Caki2 (cell line): ENCODE results near the gene TFAP2A. TPM values are rescaled to one million over a fixed set of nuclear protein-coding genes. Genes with fewer than 3 reads are reported as not detected.

Experiments
- DNase-seq: peaks from one replicate; pipeline ENCODE4 v3.0.0-alpha.2; 2015; ENCODE audit warnings: low read depth
- in situ Hi-C: cut with HindIII; loops from 2 replicates; pipeline ENCODE4 v1.10.0; 2016; ENCODE audit warnings: low sequenced_read_pairs, low pct_unique_long_range_greater_than_20kb, mixed read lengths
- total RNA-seq: library from RNA; depleted of rRNA; stranded (reverse); fragments of >200 nt; shearing (Covaris generic); gene quantifications from 2 replicates; pipeline ENCODE4 v1.2.3, GENCODE V29; 2014; ENCODE audit warnings: low replicate concordance

The TFAP2A gene
- total RNA-seq, 1 experiment from 2014 or later = 4.2 TPM

DNA sequence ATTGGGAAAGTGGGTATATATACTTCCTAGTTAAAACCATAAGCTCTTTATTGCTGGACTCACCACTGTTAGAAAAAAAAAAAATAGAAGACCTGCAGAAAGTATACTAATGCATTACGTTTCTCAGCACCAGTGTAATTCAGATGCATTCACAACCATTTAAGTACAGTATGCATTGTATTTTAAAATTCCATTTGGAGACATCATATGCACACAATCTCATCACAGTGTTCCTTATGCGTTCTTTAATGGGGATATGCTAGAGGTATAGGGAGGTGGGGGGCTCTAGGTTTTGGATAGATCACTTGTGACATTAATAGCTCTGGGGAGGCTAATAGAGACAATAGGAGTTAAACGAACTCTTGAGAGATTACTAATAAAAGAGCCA, 9.4 kb downstream of the TFAP2A start:
- in situ Hi-C loops = no loop called here
- DNase-seq = peak; percentile 57

- in situ Hi-C loops = no loop called here
- DNase-seq = no peak
Observed at GRCh38 chr6:10404799-10405512, 9.9 kb downstream of the TFAP2A start.

GRCh38 chr6:10404107-10404798, 10.6 kb downstream of the TFAP2A start:
- in situ Hi-C loops = no loop called here
- DNase-seq = peak; percentile 98

- in situ Hi-C loops = no loop called here
Observed at GRCh38 chr6:10403385-10404106, 11.3 kb downstream of the TFAP2A start.

GRCh38 chr6:10402648-10403311, 12.1 kb downstream of the TFAP2A start:
- in situ Hi-C loops = no loop called here
- DNase-seq = no peak

More at GRCh38 chr6:10403385-10404106, 11.3 kb downstream of the TFAP2A start:
- DNase-seq = no peak

DNA sequence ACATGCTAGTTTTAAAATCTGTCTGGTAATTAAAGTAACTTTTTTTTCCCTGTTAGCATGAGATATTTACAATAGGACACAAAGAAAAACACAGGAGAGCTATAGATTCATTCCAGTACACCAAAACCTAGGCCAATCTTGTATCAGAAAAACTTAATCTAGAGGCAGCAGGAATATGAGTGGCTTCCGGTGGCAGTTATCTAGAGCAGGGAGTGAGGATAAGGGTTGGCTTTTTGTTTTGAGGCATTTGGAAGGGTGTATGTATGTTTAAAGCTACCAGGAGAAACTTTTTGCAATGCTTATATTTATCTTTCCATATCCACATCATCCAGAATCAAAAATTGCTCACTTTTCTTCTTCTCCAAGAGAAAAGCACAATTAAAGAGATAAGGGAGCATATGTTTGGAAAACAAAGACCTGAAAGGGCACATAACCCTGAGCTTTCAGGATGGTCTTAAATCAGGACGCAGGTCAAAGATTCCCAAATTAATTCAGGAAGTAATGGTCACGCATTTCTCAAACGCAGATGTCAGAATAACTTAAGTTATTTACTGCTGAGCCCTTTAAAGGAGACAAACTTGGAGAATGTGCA, 13.1 kb downstream of the TFAP2A start:
- DNase-seq = no peak
- in situ Hi-C loops = no loop called here

- in situ Hi-C loops = no loop called here
- no peak for DNase-seq
Observed at GRCh38 chr6:10401004-10401536, 13.8 kb downstream of the TFAP2A start.

- in situ Hi-C loops = no loop called here
- DNase-seq = no peak
Observed at GRCh38 chr6:10400330-10400729, 14.5 kb downstream of the TFAP2A start.

DNA sequence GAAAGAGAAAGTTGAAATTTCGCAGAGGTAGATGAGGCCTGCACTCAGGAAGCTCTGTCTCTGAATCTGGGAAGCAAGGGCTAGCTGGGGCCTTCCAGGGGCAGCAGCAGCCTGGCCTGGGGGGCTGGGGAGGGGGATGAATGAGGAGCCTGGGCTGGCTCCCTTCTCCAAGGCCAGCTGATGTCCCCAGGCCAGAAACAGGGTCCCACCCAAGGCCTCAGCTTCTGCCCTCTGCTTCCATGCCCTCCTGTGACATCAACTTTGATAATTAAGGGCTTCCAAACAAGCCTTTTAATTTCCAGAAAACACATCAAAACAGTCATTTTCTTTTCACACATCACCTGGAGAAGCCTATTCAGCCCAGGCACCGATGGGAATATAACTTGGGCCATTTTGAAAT, 15.4 kb downstream of the TFAP2A start:
- no peak for DNase-seq
- in situ Hi-C loops = no loop called here

DNA sequence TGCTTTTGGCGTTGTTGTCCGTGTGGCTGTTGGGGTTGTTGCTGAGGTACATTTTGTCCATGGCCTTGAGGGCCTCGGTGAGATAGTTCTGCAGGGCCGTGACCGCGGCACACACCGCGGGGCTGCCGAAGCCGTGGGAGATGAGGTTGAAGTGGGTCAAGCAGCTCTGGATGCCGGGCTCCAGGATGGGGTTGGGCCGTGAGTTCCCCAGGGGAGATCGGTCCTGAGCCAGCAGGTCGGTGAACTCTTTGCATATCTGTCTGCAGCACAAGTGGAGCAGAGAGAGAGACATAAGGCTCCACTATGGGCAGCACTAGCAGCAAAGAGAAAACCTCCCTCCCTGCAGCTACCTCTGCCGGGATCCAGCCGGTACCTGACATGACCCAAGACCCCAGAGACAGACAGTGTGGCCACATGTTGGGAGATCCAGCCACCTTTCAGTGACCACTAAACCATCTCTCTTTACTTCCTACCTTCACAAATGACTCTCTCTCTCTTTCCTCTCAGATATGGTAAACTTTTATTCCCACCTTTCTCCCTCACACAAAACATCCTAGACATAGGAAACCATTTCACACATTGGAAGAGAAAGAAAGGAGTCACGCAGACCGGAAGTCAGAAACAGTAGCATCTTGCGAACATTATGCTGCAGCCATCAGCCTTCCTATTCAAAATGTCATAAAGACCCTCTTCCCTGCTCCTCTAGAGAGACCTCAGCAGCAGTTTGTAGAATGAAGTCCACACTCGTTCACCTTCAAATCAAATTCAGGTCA, 16.2 kb downstream of the TFAP2A start:
- in situ Hi-C loops = no loop called here
- DNase-seq = no peak

DNA sequence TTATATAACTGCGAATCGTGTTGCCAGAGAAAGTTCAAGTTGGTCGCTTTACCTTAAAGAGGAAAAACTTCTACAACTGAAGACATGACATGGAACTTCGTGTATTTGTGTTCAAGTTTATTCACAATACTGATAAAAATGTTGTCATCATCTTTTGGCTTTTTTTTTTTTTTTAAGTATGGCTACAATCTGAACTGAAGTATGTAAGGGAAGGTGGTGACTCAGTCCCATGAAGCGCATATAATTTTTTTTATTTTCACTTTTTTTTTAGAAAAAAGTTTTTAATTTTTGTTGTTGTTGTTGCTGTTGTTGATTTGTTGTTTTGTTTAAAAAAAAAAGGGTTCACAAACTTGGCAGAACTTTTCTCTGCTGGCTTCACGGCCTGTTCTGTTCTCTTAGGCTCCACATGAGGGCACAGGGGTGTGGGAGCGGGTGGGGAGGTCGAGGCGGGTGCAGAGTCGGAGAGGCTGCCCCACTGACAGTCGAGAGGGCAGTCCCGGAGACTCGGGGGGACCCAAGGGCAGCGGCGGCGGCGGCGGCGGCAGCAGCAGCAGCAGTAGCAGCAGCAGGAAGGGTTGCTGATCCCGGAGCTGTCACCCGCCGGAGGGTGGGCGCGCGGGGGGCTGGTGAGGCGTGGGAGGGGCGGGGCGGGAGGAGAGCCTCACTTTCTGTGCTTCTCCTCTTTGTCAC, 17.0 kb downstream of the TFAP2A start:
- DNase-seq = no peak
- in situ Hi-C loops = no loop called here

DNA sequence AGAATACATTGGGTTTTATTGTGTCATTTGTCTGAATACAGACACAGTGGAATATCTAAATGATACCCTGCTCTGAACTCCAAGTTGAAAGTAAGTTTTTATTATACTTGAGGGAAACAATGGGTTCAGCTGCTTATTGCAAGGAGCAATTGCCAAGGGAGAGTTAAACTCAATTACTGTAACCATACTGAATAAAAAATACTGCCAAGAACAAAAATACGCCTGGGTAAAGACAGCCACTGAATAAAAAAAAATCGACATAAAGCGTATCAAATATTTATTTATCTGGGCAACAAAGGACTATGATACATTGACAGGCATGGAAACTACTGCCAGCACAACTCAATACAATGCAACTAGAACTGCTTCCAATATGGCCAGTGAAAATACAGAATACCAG, 18.1 kb downstream of the TFAP2A start:
- DNase-seq = no peak
- in situ Hi-C loops = no loop called here

- in situ Hi-C loops = no loop called here
- no peak for DNase-seq
Observed at GRCh38 chr6:10395704-10396546, 18.9 kb downstream of the TFAP2A start.

DNA sequence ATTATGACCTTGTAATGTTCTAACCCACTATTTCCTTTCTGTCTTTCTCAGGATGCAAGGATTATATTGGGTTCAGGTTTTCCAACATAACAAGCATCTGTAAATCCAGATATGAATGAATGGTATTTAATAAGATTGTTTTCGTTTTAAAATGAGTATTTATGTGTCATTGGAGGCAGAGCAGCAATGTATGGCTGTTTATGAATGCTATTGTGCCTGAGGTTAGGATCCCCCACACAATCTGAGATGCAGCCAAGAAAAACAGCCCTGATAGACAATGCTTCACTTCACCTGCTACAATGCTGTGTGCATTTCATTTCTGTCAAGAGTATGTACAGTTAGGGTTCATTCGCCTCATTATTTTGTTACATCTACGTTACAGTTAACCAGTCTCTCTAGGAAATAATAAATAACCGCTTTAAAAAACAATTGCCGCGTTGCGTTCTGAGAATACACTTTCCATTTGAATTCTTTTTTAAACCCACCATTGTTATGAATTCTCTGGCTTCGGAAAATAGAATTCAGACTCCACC, 19.6 kb downstream of the TFAP2A start:
- in situ Hi-C loops = no loop called here
- DNase-seq = no peak

DNA sequence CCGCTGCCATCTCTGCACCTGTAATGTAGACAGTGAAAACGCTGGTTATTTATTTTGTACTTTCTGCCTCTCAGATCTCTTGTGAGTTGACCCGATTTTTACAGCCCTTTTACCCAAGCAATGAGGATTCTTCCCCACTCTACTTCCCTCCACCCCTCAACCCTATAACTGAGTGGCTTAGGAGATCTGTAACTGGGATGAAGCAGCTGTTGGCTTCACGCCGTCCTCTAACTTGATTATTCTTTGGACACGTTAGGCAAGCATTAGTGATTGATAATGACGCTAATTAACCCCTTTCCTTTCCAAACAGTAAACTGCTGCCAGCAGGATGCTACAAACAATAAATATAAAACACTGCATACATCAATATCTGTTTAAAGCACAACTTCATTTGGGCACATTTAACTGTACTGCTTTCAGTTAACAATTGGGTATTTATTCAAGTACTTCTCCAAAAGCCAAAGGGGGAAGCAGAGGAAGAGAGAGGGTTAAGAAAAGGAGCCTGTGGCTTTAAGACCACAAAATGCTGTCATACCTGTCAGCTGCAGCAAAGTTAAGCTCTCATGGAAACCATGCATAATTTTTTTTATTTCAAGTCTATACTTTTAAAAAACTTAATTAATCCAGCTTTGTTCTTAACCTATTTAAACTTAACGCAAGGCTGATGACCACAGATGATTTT, 21.2 kb downstream of the TFAP2A start:
- in situ Hi-C loops = no loop called here
- no peak for DNase-seq
